RPMI7951 (cell line): ENCODE data around the gene ZFAND3. TPM values are rescaled to one million over a fixed set of nuclear protein-coding genes. Genes with fewer than 3 reads are reported as not detected.
A peak's percentile ranks its signal among the peaks of the same experiment; 100 is the strongest.

Source experiments
- DNase-seq: peaks from one replicate; pipeline ENCODE4 v3.0.0-alpha.2; 2012; ENCODE audit warnings: low read depth
- total RNA-seq: library from RNA; depleted of rRNA; stranded (reverse); fragments of >200 nt; shearing (Covaris generic); gene quantifications from 2 replicates; pipeline ENCODE4 v1.2.3, GENCODE V29; 2014

The ZFAND3 gene
- total RNA-seq, 1 experiment from 2014 or later: 9.5 TPM

GRCh38 chr6:37827603-37828265 is 8.2 kb downstream of the ZFAND3 start:
- no peak for DNase-seq

DNA sequence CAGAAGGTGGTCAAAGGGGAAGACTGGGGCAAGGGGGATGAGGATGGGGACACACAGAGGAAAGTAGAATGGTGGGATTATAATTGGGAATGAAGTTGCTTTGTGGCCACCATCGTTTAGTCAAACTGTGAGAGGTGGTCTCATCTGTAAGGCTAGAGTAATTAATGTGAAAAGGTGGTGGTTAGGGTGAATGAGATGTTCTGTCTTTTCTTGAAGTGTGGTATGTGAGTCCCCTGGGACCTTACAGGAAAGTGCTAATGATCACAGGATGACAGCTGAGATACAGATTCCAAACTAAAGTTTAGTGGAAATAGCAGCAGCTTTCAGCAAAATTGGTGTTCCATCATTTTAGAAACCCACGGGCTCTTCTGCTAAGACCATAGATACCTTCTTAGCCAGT is 10.7 kb downstream of the ZFAND3 start:
- no peak for DNase-seq

DNA sequence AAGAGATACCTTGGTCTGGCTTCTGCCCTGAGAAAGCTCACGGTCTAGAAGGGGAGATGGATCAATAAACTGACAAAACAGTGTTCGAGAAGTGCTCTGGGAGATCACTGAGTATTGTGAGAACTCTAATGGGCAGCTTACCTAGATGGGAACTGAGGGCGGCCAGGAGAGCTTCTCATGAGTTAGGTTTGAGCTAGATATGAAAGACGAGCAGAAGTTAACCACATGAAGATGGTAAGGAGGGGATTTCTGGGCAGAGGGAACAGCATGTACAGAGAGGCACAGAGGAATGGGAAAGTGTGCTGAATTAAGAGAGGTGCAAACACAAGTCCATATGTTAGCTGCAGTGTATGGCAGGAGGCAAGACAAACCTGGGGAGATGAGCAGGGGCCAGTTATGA is 11.9 kb downstream of the ZFAND3 start:
- DNase-seq: no peak

DNA sequence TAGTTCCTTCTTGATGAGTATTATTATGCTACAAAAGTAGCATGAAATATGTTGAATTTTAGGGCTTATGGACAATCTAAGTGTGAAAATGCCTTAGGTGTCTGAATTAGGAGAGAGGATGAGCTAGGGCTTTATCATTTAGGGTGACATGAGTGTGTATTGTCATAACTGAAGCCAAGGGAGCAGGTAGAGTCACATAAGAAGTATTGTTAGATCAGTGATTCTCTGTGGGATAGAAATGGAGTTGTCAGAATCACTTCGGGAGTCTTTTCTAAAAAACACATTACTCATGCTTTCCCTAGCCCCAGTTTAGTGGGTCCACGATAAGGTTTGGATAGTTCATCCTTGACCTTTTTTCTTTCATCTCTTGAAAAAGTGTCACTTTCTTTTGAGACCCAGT is 16.4 kb downstream of the ZFAND3 start:
- no peak for DNase-seq

- DNase-seq: no peak
Measured at GRCh38 chr6:37838219-37838921, 18.8 kb downstream of the ZFAND3 start.

DNA sequence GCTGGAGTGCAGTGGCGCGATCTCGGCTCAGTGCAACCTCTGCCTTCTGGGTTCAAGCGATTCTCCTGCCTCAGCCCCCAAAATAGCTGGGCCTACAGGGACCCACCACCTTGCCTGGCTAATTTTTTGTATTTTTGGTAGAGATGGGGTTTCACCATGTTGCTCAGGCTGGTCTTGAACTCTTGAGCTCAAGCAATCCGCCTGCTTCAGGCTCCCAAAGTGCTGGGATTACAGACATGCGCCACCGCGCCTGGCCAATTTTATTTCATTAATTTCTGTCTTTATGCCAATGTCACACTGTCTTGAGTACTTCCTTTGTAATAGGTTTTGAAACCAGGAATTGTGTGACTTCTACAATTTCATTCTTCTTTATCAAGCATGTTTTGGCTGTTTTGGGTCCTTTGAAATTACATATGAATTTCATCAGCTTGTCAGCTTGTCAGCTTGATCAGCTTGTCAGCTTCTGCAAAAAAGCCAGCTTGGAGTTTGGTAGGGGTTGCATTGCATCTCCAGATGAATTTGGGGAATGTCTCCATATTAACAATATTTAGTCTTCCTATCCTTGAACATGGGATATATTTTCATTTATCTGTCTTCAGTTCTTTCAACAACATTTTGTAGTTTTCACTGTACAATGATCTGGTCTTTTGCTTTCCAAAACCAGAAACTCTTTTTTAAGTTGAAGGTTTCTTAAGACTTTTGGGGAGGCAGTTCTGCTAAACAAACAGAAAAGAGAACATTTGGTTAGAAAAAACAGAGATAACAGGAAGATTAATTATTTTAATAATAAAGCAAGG is 20.8 kb downstream of the ZFAND3 start:
- DNase-seq: no peak

- no peak for DNase-seq
Measured at GRCh38 chr6:37840940-37841300, 21.4 kb downstream of the ZFAND3 start.

- DNase-seq: no peak
Measured at GRCh38 chr6:37845026-37845911, 25.7 kb downstream of the ZFAND3 start.

- DNase-seq: no peak
Measured at GRCh38 chr6:37845930-37846329, 26.4 kb downstream of the ZFAND3 start.

DNA sequence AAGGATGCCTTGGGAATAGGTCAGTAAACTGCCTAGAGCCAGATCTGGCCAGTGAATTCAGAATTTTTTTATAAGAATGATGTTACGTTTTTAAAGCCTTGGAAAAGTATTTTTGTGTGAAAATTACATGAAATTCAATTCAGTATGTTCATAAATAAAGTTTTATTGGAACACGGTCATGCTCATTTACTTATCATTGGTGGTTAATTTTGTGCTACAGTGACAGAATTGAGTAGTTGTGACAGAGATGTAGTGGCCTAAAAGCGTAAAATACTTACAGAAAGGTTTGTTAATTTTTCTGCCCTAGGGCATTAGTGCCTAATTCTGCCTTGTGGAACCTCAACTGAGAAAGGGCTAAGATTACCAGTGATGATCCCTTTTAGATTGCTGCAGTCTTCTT is 28.2 kb downstream of the ZFAND3 start:
- no peak for DNase-seq

- no peak for DNase-seq
Measured at GRCh38 chr6:37848371-37848770, 28.8 kb downstream of the ZFAND3 start.

- no peak for DNase-seq
Measured at GRCh38 chr6:37850260-37850659, 30.7 kb downstream of the ZFAND3 start.

GRCh38 chr6:37850728-37851285 is 31.3 kb downstream of the ZFAND3 start:
- no peak for DNase-seq

DNA sequence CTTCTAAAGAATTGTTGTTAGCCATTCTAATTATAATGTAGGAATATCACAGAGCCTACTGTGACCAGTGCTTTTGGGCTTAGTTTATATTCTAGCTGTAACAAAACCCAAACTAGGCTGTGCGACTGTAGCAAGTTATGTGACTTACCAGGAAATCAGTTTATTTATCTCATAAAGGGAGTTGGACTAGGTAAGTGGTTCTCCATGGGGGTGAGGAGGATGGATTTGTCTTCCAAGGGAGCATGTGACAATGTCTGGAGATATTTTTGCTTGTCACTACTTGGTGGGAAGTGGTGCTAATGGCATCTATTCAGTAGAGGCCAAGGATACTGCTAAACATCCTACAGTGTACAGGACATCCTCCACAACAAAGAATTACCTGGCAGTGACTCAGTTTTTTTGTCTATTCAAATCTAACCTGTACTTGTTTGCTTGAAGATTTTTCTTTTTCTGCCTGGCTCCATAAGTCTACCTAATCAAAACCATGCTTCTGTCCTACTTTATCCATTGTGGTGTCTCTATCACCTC is 32.5 kb downstream of the ZFAND3 start:
- no peak for DNase-seq

GRCh38 chr6:37856285-37856684 is 36.8 kb downstream of the ZFAND3 start:
- DNase-seq: no peak

DNA sequence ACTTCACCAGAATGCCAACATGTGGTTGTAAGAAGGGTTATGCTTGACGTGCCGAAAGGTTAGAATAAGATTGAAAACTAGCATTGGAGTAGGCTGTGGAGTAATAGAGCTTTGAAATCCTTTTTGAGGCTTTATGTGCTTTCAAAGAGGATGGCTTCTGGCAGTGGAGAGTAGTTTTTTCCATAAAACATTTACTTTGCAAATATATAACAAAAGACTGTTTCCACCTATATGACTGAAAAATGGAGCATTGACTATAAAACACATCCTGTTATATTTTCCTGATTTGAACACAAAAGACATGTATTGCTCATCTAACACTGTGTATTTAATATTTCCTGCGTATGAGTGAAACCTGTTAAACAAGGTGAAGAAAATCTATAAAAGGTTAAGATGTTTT is 38.8 kb downstream of the ZFAND3 start:
- no peak for DNase-seq

- DNase-seq: peak; percentile 50
Measured at GRCh38 chr6:37860226-37860839, 40.8 kb downstream of the ZFAND3 start.

DNA sequence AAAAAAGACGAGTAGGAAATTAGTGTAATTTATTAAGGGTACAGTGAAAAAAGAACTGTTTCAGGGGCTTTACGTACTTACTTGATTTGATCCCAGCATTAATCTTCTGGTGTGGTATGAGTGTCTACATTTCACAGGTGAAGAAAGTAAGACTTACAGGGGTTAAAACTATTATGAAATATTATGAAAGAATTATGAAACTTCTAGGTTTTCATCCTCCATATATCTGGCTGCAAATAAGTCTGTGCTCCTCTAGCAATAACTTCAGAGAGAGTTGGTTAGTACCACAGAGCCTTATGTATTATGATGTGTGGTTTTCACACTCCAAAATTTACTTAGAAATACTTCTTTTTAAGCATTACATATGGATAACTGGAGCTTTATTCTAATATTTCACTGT is 41.9 kb downstream of the ZFAND3 start:
- DNase-seq: no peak

DNA sequence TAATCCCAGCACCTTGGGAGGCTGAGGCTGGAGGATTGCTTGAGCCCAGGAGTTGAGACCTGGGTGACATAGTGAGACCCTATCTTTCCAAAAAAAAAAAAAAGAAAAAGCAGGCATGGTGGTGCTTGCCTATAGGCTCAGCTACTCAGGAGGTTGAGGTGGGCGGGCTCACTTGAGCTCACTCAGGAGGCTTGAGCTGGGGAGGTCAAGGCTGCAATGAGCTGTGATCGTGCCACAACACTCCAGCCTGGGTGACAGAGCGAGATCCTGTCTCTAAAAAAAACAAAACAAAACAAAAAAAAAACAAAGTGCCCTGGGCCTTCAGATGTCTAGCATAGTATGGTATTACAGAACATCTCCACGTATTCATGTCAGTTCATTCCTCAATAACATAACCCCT is 42.9 kb downstream of the ZFAND3 start:
- DNase-seq: no peak

GRCh38 chr6:37862992-37863391 is 43.5 kb downstream of the ZFAND3 start:
- DNase-seq: peak; percentile 19

DNA sequence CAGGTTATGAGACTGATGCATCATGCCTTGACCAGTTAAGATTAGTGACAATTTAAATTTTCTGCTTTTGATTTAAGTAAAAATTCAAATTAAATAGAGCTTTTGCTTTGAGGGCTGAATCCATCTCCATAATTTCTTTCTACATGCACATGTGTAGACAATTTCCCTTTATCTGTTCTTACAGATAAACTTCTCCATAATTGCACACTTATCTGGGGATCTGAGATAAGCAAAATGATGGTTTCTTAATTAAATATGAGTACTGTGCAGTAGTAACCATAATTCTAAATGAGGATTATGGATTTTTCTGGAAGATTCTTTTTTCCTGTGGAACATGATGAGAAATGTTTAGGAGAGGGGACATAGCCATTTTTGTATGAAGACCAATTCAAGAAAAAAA is 44.7 kb downstream of the ZFAND3 start:
- DNase-seq: no peak
